HG03060 (cell line): Measurements from ENCODE around the gene STX1B.

Experiments
- ATAC-seq: cut with Tn5 transposase; IDR thresholded peaks from one replicate; pipeline ENCODE4 v1.9.1; 2021; ENCODE audit warnings: low read depth, moderate number of reproducible peaks; ENCODE audit not compliant: unreplicated experiment

Gene STX1B

DNA sequence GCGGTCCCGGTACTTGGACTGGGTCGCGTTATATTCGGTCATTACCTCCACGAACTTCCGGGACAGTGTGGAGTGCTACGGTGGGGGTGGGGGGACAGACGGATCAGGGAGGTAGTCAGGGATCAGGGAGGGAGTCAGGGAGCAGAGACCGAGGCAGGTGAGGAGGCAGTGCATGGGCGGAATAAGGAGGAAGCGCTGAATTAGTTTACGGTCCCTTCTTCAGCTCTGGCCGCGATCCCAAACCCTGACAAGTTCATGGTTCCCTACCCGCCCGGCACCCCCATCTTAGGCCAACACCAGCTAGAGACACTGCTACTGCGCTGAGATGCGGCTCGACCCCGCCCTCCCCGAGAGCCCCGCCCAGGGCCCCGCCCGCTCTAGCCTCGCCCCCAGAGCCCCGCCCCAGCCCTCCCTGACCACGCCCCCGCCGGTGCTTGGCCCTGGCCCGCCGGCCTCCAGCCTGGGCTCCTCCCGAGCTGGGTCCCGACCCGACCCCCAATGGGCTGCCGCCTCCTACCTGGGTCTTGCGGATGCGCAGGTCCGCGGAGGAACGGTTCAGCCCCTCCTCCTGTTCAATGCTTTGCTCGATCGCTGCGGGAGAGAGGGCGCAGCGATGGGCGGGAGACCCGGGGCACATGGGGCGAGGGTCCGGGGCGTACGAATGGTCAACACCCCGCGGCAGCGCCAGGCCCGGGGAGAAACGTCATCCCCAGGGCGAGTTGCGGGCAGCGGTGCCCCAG is 13.3 kb downstream of the STX1B start:
- ATAC-seq: no peak

DNA sequence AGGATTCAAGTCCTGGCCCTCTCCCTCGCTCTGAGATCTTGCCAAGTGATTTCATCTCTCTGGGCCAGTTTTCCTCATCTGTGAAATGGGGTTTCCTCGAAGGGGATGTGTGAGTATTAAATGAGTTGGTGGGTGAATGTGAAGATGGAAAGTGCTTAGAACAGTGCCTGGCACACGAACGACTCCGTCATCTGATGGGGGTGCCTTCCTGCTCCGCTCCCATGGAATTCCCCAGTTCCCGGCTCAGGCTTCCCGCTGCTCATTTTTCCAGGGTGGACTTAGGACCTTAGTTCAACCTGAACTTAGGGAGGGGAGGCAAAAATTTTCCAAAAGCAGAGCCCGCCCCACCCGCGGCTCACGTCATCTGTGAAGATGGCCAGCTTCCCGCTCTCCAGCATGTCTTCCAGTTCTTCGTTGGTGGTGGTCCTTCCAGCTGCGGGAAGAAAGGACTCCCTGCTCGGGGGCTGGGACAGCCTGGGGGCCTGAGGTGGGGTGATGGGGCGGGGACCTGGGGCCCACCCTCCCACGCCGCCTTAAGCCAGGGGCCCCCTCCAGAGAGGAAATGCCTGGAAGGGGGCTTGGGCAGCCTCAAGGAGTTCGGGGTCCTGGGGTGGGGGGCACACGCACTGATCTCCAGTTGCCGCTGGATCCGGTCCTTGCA is 14.0 kb downstream of the STX1B start:
- ATAC-seq: no peak

DNA sequence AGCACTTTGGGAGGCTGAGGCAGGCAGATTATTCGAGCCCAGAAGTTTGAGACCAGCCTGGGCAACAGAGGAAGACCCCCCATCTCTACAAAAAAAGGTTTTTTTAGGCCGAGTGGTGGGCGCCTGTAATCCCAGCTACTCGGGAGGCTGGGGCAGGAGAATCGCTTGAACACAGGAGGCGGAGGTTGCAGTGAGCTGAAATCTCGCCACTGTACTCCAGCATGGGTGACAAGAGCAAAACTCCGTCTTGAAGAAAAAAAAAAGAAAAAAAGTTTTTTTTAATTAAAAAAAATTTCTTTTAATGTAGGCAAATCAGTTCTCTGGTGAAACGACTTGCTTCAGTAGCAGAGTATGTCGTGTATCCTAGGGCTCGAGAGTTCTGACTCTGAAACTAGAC is 14.5 kb downstream of the STX1B start:
- no peak for ATAC-seq

DNA sequence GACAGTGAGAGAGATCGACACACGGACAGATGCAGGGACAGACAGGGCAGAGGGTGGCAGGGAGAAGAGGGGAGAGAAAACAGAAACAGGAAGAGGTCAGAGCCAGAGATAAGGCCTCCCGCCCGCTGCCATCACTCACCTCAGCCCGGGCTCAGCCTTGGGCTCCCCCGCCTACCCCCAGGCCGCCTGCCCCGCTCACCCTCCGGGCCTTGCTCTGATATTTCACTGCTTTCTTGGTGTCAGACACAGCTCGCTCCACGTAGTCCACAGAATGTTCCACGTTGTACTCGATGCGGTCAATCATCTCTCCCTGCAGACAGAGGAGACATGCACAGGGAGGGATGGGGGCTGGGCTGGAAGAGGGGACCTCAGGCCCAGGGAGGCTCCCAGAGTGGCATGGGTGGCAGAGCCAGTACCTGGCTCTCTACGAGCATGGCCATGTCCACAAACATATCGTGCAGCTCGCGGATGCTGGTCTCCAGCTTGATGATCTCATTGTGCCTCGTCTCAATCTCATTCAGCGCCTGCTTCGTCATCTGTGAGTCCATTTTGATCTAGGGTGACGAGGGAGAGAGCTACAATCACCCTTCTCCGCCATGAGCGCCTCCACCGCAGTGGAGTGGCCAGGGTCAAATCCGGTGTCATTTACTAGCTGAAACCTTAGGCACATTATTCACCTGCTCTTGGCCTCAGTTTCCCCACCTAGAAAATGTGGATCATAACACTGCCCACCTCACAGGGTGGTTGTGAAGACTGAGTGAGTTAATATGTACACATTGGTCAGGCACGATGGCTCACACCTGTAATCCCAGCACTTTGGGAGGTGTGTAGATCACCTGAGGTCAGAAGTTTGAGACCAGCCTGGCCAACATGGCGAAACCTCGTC is 17.3 kb downstream of the STX1B start:
- ATAC-seq: no peak

DNA sequence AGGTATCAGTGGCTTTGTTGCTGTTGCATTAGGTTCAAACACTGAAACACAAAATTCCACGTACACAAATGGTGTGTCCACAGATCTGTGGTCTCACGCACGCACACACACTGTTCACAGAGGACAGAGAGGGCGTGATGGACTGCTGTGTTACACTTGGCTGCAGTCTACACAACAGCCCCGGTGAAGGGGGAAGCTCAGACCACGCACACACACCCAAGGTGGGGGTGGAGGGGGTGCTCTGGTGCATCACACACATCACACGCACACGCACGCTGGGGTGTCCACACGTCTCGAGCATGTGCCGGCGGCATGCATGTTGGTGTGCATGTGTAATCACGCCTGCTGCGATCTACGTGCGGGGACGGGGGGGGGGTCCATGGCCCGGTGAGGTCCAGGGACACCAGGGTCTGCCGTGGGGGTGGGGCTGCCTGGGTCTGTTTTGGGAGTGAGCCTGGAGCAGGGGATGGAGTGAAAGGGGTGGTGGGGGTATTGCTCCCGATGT is 18.1 kb downstream of the STX1B start:
- no peak for ATAC-seq

DNA sequence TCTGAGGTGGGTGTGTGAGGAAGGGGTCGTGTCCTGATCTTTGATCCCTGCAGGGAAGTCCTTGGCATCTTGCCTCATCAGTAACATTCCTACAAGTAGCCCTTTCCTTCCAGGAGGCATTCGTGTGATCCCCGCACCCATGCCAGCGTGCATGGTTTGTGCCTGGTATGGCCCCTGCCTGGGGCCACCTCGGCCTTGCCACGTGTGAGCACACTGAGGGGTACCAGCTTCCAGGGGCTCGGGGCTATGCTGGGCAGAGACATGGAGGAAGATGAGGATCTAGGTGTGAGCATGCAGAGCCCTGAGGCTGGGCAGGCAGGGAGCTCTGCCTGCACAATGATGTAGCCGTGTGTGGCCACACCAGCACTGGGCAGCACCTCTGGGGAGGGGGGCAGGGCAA is 19.4 kb downstream of the STX1B start:
- no peak for ATAC-seq

DNA sequence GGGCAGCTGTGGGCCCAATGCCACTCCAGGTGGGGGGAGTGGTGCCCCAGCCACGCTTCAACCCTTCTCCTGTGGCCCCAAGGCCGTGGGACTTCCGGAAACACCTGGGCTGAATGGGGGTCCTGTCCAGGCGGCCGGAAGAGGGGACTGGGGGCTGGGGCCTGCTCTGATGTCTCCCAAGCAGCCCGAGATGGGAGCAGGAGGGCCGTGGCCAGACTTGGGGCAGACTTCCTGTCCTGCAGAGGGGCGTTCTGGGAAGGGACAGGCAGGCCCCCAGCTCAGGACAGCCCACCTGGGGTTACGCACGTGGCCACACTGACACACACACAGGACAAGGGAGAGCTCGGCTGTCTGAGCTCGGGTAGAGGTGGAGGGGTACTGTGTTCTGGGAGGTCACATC is 20.3 kb downstream of the STX1B start:
- ATAC-seq: no peak

DNA sequence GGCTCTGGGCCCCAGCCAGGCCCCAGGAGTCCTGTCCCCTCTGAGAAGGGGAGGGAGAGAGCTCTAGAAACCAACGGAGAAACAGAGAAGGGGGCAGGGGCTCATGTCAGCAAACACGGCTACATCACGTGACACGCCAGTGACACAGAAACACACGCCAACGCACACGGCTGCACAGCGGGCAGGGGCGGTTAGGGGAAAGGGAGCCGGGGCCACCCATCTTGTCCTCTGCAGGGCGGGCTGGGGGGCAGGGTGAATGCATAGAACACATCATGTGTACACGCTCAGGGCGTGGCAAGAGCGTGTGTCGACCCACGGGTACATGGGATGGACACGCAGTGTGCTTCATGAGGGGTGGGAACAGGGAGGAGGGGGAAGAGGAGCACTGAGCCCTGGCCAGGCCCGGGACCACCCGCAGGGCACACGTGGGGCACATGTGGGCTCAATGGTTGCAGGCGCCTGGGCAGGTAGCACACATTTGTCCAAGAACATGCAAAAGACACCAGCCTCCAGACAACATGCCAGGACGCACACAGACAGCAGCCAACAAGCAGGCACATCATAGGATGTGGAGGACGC is 20.9 kb downstream of the STX1B start:
- no peak for ATAC-seq

DNA sequence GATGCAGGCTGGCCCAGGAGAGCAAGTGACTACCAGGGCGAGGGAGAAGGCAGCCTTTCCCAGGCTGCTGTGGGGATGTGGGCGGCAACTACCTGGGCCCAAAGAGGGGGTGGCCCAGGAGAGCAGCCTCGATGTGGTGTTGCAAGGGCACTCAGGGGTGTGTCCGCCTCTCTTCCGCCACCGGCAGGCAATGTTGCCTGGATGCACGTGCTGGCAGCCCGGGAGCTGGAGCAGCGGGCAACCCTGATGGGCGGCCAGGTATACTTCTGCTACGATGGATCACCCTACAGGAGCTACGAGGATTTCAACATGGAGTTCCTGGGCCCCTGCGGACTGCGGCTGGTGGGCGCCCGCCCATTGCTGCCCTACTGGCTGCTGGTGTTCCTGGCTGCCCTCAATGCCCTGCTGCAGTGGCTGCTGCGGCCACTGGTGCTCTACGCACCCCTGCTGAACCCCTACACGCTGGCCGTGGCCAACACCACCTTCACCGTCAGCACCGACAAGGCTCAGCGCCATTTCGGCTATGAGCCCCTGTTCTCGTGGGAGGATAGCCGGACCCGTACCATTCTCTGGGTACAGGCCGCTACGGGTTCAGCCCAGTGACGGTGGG is 22.8 kb downstream of the STX1B start:
- ATAC-seq: no peak

DNA sequence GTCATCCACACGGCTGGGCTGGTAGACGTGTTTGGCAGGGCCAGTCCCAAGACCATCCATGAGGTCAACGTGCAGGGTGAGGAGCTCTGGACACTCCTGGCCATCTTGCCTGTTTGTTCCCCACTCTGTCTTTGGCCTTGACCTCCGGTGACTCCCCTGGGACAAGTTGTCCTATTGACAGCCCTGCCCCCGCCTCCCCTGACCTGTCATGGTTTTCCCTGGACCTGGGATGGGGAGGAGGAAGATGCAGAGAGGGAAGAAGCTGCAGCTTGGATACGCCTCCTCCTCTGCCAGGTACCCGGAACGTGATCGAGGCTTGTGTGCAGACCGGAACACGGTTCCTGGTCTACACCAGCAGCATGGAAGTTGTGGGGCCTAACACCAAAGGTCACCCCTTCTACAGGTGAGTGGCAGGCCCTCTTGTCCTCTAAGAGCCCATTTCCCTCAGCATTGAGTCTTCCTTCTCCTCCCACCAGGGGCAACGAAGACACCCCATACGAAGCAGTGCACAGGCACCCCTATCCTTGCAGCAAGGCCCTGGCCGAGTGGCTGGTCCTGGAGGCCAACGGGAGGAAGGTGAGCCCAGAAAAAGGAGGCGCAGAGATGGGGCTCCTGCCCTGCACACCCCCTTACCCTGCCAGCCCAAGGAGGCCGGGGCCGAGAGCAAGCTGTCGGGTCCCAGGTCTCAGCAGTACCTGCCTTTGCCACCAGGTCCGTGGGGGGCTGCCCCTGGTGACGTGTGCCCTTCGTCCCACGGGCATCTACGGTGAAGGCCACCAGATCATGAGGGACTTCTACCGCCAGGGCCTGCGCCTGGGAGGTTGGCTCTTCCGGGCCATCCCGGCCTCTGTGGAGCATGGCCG is 24.1 kb downstream of the STX1B start:
- no peak for ATAC-seq

DNA sequence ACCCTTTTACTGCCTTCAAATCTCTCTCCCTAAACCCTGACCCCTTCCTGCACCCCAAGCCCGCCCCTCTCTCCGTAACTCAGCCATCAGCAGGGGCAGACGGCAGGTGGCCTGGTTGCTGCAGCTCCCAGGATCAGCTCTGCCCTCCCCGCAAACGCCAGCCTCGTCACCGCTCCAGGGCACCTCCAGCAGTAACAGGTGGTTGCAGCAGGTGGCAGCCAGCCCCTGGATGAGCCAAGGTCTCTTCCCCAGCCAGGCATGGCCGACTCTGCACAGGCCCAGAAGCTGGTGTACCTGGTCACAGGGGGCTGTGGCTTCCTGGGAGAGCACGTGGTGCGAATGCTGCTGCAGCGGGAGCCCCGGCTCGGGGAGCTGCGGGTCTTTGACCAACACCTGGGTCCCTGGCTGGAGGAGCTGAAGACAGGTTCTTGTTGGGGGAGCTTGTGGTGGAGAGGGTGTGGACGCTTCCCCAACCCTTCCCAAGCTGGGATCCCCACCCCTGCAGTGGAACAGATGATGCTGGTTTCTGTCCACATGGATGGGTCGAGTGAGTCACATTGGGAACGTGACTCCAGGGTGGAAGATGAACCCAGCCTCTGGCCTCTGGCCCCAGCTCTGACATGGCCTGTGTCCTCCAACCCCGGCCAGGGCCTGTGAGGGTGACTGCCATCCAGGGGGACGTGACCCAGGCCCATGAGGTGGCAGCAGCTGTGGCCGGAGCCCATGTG is 24.9 kb downstream of the STX1B start:
- ATAC-seq: no peak

DNA sequence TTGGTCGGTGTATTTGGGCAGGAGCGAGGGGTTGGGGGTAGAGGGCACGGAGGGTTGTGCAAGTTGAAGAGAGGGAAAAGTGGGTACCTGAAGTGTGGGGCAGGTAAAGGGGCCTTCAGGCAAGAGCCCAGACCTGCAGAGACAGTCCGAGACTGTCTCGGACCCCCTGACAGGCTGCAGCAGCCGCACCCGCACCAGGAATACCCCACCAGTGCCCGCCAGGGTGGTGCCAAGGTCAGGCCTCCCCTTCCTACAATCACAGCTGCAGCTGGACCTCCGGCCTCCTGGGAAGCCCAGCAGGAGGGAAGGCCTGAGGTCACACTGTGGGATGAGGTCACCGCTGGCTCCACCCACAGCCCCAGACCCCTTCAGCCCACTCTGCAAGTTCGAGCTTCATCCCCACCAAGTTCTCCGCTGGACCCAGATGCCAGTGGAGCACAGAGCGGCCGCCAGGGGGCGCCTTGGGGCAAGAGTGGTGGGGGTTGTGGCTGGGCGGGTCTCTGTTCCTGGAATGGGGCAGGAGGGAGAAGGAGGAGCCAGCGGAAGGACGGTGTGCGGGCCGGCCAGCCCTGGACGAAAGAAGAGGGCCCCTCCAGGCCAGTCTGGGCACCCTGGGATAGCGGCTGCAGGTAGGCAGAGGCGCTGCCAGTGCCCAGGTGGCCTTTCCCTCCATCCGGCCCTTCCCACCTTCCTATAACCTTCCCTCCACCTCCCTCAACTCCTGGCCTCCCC is 25.6 kb downstream of the STX1B start, which contains the start of gene HSD3B7:
Gene HSD3B7 (plus strand): TSS at position 539 of the 732 bp plus-strand sequence. CDS start 452 bp downstream, outside the sequence.
- ATAC-seq: no peak

DNA sequence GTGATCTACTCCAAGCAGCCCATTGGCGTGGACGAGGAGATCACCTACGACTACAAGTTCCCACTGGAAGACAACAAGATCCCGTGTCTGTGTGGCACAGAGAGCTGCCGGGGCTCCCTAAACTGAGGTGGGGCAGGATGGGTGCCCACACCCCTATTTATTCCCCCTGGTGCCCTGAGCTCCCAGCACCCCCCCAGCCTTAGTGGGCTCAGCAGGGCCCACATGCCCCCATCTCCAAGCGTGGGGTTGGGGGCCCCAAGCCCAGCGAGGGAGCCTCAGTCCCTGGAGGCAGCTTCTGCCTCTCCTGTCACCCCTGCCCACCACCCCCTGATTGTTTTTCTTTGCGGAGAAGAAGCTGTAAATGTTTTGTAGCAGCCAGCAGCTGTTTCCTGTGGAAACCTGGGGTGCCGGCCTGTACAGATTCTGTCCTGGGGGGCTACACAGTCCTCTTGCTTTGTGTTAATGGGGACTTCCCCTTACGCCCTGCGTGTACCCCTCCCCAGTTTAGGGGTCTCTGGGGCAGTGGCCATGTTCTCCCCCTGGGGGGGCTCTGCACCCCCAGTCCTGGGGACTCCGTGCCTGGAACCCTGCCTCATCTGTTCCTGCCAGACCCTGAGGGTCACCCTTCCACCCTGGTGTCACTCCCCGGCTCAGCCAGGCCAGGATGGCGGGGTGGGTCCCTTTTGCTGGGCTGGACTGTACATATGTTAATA is 26.4 kb downstream of the STX1B start:
- ATAC-seq: no peak

DNA sequence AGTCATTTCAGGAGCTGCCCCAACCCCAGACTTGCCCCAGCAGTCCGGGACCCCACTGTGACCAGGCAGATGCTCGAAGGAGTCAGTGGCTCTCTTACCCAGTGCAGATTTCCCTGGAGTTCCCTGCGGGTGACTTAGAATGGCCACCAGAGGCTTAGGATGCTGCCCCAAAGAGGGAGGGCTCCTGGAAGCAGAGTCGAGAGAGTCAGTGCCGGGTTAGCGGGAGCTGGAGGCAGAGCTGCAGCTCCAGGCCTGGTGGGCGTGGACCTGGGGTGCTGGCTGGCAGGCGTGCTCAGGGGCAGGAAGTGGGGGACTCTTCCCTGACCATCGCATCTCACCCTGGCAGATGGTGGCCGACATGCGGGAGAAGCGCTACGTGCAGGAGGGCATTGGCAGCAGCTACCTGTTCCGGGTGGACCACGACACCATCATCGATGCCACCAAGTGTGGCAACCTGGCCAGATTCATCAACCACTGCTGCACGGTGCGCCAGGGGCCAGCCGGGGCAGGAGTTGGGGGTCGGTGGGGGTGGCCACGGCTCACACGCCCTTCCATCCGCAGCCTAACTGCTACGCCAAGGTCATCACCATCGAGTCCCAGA is 27.0 kb downstream of the STX1B start:
- no peak for ATAC-seq

DNA sequence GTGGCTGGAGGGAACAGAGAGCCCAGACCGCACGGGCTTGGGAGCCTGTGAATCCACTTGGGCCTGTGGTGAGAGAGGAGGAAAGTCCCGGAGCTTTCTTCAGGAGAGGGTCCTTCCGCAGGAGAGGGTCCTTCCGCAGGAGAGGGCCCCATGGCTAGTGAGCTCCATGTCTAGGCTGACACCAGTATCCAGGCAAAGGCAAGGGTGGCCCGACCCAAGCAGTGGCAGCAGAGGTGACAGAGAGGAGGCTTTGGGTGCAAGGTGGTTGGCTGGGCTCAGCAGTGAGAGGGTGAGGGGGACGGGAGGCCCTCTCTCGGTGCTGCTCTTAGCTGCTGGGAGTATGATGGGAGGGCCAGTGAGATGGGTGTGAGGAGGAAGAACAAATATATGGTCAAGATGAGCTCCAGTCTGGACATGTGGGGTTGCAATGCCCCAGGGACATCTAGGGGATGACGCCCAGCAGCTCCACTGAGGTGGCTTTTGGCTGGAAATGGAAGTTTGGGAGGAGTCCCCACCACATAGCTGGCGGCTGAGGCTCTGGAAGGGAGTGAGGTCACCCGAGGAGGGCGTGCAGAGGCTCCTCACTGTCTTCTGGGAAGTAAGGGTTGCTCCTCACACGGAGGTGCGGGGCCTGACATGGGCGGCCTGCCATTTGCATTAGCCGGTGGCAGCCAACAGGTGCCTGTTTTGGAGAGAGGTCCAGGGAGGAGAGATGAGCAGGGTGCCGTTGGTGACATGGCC is 27.7 kb downstream of the STX1B start:
- no peak for ATAC-seq

DNA sequence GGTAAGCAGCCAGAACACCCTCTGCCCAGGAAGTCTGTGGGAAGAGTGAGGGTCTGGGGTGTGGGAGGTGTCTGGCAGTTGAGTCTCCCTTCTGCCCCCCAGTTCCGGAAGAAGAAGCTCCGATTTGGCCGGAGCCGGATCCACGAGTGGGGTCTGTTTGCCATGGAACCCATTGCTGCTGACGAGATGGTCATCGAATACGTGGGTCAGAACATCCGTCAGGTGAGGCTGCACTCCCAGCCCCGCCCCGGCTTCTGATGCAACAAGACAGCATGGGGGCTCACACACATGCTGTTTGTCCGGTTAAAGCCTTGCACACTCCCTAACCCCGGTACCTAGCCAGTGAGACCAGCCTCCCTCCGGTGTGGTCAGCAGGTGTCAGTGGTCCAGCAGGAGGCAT is 29.5 kb downstream of the STX1B start:
- ATAC-seq: no peak
